GM21367 (cell line): ENCODE measurements around the gene DEGS1.

ENCODE experiments used
- ATAC-seq: cut with Tn5 transposase; IDR thresholded peaks from one replicate; pipeline ENCODE4 v1.9.1; 2021; ENCODE audit not compliant: unreplicated experiment

Gene DEGS1

GRCh38 chr1:224182866-224183590 is at the start of gene DEGS1:
DEGS1 (plus strand) TSS chr1:224183240; CDS start chr1:224183337, 97 bp downstream.
- peak; percentile 50 for ATAC-seq

DNA sequence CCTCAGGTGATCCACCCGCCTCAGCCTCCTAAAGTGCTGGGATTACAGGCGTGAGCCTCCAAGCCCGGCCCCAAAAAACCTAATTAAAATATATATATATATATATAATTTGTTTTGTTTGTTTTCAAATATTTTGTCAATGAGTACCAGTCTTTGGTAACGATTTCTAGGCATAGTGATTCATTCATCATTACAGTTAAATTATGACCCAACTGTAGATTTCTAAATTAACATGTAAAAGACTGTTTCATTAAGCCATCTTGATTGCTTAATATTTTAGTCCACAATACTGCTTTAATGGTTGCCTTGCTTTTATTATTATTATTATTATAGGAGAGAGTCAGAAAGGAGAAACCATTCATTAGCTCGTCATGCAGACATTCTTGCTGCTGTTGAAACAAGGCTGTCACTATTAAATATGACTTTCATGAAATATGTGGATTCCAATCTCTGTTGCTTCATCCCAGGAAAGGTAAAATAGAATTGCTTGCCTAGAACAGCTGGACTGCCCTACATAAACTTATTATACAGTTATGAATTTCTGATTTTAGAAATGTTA is 49.2 kb upstream of the DEGS1 start:
- no peak for ATAC-seq

- no peak for ATAC-seq
Measured at GRCh38 chr1:224137518-224137917, 45.5 kb upstream of the DEGS1 start.

GRCh38 chr1:224138198-224138597 is 44.8 kb upstream of the DEGS1 start:
- ATAC-seq = no peak

- ATAC-seq = no peak
Measured at GRCh38 chr1:224141693-224142092, 41.3 kb upstream of the DEGS1 start.

GRCh38 chr1:224149709-224150108 is 33.3 kb upstream of the DEGS1 start:
- ATAC-seq = no peak

DNA sequence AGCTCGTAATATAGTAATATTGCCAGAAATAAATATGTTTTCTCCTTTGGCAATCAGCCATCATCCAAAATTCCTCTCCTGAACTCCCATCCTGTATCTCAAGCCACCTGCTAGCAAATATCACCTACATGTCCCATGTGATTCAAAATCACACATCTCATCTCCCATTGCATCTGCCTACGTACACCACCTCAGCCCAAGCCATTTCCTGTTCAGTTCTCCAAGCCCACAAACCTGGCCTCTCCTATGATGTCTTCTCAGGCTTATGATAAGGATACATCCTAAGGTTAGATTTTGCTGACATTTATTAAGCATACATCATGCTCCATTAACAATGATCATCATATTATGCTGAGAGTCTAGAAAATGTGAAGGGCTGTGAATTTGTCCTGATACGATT is 31.9 kb upstream of the DEGS1 start:
- no peak for ATAC-seq

DNA sequence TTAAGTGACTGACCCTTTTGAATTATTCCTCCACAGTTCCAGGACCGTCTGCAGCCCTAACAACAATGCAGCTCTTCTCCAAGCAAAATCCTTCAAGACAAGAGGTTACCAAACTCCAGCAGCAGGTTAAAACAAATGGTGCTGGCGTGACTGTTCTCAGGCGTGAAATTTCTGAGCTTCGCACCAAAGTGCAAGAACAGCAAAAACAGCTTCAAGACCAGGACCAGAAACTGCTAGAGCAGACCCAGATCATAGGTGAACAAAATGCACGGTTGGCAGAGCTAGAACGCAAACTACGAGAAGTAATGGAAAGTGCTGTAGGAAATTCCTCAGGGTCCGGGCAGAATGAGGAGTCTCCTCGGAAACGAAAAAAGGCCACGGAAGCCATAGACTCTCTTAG is 25.7 kb upstream of the DEGS1 start:
- no peak for ATAC-seq

- ATAC-seq = no peak
Measured at GRCh38 chr1:224159541-224159940, 23.5 kb upstream of the DEGS1 start.

DNA sequence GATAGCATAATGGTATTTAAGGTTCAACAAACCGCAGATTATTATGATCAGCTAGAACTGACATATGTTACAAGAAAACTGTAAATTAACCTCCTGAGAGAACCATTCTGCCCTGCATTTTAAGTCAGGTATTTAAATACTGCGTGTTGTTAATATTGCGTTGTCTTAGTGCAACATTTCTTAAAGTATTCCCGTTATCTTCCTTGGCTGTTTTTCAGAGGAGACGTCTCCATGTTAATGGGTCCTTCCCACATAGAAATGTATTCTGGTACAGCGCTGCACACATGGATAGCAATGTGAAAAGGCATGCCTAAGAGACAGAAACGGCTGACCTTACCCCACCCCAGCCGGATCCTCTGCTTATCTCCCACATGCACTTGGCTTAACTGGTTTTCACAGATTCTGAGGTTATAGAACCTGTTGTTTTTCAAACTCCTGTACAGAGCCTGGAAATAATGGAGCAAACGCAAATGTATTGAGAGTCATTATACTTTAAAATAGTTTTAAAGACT is 22.8 kb upstream of the DEGS1 start:
- ATAC-seq = no peak

DNA sequence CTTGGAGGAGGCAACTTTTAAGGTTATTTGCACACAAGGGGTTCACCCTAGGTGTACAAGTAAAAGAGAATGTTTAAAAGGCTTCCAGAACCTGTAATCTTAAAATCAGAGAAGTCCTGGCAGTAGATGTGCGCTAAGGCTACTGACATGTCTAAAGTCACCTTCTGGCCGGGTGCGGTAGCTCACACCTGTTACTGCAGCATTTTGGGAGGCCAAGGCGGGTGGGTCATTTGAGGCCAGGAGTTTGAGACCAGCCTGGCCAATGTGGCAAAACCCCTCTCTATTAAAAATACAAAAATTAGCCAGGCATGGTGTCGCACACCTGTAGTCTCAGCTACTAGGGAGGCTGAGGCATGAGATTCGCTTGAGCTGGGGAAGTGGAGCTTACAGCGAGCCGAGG is 20.3 kb upstream of the DEGS1 start:
- ATAC-seq = no peak

DNA sequence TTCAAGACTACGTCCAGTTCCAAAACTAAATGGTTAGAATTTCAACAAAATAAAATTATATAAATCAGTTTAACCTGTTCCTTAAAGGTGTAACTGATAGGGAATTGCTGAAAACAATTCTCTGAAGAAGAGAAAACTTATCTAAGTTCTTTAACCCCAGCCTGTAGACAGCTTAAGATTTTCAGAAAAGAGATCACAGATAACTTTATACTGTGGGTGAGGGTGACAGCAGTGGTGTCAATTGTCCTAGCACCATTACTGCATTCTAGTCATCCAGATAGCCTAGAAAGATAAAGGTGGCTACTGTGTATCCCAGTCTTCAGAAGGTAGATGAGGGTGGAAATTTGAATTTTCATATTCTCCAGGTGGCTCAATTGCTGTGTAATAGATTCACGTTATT is 19.7 kb upstream of the DEGS1 start:
- ATAC-seq = no peak

- peak; percentile 89 for ATAC-seq
Measured at GRCh38 chr1:224168859-224169380, 14.1 kb upstream of the DEGS1 start.

DNA sequence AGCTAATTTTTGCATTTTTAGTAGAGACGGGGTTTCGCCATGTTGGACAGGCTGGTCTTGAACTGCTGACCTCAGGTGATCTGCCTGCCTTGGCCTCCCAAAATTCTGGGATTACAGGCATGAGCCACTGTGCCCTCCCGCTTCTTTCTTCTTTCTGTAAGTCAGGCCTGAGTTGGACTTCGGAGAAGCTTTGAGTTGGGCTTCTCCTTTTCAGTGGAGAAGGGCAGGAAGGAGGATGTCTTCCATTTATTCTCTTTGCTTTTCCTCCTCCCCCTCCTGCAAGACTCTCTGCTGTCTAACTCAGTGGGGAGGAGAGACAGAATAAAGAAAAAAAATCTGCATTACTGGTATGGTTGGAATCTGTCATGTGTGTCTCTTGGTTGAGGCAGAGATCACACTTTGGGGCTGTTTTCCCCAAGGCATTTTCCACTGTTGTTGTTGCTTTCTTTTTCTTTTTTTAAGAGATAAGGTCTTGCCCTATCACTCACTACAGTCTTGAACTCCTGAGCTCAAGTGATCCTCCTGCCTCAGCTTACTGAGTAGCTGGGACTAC is 13.2 kb upstream of the DEGS1 start:
- ATAC-seq = no peak

GRCh38 chr1:224170343-224170742 is 12.7 kb upstream of the DEGS1 start:
- ATAC-seq = no peak

DNA sequence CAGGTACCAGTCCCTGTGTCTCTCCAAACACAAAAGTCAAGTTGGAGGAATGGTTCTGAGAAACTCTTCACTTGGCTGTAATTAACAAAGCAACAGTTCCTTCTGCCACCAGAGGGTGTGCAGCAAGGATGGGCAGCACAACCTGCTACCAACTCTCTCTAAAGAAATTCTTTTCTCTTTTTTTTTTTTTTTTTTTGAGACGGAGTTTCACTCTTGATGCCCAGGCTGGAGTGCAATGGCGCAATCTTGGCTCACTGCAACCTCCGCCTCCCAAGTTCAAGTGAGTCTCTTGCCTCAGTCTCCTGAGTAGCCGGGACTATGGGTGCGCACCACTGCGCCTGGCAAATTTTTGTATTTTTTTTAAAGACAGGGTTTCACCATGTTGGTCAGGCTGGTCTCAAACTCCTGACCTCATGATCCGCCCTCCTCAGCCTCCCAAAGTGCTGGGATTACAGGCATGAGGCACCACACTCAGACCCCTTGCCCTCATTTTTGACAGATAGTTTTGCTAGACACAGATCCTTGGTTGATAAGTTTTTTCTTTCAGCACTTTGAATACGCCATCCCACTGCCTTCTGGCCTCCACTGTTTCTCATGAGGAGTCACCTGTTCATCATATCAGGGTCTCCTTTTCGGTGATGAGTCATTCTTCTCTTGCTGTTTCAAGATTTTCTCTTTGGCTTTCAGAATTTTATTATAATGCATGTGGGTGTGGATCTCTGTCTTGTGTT is 12.1 kb upstream of the DEGS1 start:
- no peak for ATAC-seq

GRCh38 chr1:224172229-224172628 is 10.8 kb upstream of the DEGS1 start:
- ATAC-seq = no peak

DNA sequence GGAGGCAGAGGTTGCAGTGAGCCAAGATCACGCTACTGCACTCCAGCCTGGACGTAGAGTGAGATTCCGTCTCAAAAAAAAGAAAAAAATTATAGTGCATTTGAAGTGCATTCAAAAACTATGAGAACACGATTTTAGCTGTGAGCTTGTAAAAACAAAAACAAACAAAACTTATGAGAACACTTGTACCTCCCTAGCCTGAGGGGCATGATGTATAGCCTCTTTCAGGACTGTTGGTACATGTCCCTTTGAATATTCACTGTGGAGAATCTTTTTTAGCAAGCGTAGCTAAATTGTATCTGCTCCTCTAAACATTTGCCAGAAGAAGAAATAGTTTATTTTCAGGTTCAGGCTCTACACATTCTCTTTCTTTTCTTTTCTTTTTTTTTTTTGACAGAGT is 9.5 kb upstream of the DEGS1 start:
- no peak for ATAC-seq

GRCh38 chr1:224175617-224176016 is 7.4 kb upstream of the DEGS1 start:
- no peak for ATAC-seq

DNA sequence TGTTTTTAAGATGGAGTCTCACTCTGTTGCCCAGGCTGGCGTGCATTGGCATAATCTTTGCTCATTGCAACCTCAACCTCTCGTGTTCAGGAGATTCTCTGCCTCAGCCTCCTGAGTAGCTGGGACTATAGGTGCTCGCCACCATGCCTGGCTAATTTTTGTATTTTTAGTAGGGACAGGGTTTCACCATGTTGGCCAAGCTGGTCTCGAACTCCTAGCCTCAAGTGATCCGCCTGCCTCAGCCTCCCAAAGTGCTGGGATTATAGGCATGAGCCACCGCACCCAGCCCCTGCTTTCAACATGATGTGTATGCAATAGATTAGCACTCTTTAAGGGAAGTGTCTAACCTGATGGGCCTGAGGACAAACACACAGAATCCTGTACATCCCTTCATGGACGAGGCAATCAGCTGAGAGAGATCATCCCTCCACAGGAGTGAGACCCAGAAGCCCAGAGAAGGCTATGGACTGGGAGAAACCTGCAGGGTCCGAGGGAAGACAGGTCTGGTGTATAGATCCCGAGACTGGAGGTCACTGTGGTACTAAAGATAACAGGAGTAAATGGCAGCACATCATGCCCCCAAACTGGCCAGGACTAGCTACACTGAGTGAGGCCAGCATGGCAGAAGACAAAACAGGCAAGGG is 5.6 kb upstream of the DEGS1 start:
- no peak for ATAC-seq

- no peak for ATAC-seq
Measured at GRCh38 chr1:224178894-224179293, 4.1 kb upstream of the DEGS1 start.
